GM18508 (cell line): ENCODE results near the gene TMIGD1.

Experiments
- ATAC-seq: cut with Tn5 transposase; IDR thresholded peaks from one replicate; pipeline ENCODE4 v1.9.1; 2021; ENCODE audit warnings: moderate number of reproducible peaks; ENCODE audit not compliant: insufficient read depth, unreplicated experiment

Gene TMIGD1, protein sequence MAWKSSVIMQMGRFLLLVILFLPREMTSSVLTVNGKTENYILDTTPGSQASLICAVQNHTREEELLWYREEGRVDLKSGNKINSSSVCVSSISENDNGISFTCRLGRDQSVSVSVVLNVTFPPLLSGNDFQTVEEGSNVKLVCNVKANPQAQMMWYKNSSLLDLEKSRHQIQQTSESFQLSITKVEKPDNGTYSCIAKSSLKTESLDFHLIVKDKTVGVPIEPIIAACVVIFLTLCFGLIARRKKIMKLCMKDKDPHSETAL

DNA sequence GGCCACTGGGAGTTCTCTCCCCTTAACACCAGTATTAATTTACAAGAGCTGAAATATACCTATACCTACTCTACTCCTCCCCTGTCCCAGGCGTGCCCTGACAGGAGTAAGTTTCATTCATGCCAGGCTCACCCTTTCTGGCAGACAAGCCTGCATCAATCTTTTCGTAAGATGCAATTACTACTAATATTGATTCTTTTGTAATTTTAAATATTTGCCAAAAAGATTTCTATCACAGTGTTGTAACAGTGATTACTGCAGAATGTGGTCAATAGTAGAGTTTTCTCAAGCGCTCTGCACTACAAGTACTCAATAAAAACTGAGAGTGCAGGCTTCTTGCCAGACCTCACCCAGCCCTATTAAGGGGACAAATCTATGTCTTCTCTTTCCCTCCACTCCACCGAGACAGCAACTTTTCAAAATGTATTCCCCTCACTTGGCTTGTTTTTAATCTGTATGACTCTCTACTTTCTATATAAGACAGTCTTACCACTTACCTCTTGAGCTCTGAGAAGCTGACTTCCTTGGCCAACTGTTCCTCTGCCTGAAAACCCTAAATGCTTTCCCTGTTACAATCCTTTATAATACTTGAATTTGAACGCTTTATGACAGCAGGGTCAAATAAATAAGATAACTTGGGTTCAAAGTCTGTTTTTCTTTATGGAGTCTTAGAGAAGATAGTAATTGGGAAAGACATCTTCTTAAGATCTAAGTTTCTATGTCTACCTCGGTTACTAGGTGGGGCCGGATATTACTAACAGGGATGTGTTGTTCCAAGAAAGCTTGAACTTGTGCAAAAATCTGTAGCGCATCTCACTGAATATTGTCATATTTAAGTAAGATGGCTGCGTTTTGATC is at the start of gene TMIGD1:
Gene TMIGD1 (minus strand): TSS at position 555 of the 858 bp plus-strand sequence. CDS start 1,924 bp downstream, outside the sequence.
- ATAC-seq: no peak

DNA sequence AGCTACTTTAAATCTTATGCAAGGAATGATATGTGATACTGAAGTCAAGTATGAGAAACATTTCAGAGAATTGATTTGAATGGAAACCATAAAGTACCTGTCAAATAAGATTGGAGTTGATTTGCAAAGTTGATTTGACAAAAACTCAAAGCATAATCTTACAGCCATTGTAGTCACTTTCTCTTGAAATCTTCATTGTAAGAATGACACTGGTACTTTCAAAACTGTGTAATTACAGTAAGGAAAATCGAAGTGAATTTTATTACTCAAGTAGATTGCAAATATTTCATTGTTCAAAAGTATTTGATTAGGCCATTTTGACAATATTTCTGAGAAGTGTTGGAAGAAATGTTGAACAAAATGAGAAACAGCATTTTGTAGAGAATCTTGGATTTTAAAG is 48.5 kb upstream of the TMIGD1 start:
- no peak for ATAC-seq

DNA sequence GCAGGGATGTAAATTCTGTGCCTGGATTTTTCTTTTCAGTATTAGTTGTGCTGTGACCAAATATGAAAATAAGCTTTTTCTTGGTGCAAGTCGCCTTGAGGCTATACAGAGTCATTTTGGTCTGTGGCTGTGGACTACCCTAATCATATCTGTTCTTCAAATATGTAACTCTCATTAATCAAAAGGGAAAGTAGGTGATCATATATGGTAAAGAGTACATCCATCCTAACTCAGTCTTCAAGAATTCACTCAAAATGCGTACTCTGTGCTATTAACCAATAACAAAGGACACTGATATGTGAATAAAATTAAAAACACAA is 47.4 kb upstream of the TMIGD1 start:
- no peak for ATAC-seq

DNA sequence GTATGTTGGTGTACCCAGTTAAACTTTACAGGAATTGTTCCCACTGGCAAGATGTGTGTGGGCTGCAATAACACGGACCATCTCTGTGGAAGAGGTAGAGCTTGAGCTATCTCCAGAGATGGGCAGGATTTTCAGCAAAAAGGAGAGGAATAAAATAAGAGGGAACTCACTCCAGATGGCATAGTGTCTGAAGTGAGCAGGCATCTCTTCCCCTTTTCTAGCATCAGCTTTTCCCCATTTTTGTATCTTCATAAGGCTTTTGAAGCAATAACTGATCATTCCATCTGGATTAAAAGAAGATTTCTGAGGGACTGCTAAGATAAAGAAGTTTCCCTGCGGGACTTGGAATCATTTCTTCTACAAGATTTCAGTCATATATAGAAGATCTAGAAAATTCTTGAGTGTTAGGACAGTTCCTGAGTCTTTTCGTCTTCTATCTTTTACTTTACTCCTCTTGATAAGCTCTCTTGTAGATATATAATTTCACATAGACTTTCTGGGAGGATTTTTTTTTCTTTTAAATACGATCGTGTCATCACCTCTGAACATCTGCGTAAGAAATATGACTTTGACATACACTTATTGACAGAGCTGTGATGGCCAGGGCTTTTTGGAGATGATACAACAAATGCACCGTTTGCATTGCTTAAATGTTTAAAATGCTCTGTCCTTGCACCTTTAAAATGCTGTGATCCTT is 46.9 kb upstream of the TMIGD1 start:
- ATAC-seq: no peak

DNA sequence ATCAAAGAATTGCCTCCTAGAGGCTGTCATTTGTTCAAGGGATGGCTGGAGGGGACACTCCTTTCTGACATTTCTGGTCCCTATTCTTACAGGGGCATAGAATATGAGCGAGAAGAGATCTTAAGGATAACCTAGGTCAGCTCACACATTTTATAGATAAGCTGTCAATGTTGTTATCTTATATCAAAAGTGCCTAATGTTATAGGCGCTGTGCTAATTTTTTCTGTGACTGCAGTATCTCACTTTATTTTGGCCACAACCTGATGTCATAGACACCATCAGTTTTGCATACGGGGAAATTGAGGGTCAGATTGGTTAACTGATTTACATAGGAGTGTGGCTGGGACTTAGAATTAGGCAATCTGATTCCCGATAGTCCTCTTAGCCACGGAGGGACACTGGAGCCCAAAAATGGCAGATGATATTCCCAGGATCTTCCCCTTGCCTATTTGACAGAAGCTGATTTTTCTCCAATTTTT is 46.1 kb upstream of the TMIGD1 start:
- no peak for ATAC-seq

DNA sequence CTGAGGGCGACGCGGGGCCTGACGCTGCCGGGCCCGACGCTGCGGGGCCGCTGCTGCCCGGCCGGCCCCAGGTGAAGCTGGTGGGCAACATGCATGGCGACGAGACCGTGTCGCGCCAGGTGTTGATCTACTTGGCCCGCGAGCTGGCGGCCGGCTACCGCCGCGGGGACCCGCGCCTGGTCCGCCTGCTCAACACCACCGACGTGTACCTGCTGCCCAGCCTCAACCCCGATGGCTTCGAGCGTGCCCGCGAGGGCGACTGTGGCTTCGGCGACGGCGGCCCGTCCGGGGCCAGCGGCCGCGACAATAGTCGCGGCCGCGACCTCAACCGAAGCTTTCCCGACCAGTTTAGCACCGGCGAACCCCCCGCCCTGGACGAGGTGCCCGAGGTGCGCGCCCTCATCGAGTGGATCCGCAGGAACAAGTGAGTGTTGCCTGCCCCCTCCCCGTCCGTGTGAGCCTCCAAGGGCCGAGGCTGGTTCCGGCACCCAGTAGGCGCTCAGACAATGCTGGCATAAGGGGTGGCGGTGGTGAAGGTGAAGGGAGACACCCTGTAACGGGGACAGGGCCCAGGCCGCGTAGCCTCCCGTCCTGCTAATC is 45.5 kb upstream of the TMIGD1 start:
- no peak for ATAC-seq

DNA sequence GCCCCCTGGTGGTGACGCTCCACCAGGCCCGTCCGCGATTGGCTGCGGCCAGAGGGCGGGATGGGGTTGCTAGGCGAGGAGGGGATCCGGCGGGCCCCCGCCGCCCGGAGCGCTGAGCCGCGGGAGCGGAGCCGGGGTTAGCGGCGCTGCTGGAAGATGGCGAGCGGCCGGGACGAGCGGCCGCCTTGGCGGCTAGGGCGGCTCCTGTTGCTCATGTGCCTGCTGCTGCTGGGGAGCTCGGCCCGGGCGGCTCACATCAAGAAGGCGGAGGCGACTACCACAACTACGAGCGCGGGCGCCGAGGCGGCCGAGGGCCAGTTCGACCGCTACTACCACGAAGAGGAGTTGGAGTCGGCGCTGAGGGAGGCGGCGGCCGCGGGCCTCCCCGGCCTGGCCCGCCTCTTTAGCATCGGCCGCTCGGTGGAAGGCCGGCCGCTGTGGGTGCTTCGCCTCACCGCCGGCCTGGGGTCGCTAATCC is 45.0 kb upstream of the TMIGD1 start, which contains the start of gene CPD:
Gene CPD (plus strand): TSS at position 103 of the 478 bp plus-strand sequence. CDS start 54 bp downstream, at position 157.
- ATAC-seq: peak; percentile 56

DNA sequence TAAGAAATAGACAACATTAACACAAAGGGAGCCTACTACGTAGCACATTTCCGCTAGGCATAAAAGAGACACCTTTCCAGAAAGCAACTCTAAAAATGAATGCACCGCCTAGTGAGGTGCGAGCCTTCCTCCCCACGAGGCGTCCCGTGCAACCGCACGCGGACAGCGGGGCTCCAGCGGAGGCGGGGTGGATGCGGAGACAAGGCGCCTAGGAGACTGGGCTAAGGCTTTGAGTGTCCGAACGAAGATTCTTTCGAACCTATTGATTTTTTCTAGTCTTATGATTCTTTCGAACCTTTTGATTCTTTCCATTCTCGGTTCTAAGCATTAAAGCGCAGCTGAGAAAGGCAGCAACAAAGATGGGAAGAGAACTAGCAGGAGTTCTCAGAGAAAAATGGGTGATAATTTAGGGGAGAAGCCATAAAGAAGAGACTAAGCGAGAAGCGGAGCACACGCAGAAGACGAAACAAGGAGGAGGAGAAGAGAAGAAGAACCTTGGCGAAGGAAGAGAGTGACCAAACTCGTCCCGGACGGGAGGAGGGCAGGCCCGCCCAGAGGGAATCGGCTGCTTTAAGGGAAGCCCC is 44.5 kb upstream of the TMIGD1 start:
- ATAC-seq: no peak

DNA sequence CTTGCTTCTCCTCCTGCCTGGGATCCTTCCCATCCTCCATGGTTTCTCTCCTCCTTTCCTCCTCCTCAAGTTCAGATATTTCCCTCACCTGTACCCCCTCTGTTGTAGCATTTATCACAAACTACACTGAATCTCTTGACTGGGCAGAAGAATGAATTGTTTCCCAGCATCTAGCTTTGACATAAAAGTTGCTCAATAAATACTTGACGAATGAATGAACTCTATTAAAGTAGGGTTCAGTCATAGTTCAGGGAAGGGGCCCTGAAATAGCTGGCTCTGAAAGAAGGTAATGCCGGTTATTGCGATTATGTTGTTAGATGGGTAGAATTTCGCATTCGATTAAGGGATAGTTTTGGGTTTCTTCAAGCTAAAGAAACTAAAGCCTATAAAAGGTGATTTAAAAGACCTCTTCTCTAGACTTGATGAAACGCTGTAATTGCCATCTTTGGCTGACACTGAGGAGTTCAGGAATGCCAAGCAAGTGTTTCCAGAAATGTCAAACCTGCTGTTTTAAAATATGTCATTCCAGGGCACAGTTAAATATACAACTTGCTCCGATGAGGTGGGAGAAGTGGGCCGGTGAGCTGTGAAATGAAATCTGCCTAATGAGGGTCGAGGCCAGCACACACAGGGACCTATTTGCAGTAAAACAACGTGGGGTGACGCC is 43.9 kb upstream of the TMIGD1 start:
- ATAC-seq: no peak

DNA sequence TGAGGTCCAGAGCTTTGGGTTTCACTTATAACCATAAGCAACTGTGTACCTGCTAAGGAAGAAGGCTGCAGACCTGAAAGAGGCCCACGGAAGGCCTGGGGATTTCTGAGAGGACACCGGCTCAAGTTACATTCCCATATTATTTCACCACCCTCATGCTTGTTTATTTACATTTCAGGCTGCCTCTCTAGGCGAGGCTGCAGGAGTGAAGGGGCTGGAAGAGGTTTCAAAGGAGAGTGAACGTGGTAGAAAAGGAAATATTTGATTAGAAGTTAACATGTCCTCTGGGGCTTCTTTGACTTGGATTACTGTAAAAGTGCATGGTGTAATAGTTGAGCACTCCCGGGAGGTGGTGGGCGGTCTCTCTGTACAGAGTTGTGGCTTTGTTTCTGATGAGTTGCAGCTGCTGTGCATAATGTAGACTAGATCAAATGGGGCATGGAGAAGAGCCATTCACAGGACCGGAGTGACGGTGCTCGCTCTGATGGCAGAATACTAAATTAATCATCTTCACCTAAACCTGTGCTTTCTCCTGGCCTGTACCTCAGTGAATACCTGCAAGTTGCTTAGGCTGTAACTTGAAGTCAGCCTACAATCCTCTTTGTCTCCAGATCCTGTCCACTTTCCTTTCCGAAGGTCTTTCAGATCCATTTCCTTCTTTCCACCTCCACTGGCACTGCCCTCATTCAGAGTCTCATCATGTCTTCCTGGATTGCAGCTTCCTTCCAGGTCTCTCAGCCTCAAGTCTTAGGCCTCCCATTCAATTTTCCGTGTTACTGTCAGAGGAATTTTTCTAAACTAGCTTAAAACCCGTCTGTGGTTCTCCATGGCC is 43.0 kb upstream of the TMIGD1 start:
- ATAC-seq: no peak

DNA sequence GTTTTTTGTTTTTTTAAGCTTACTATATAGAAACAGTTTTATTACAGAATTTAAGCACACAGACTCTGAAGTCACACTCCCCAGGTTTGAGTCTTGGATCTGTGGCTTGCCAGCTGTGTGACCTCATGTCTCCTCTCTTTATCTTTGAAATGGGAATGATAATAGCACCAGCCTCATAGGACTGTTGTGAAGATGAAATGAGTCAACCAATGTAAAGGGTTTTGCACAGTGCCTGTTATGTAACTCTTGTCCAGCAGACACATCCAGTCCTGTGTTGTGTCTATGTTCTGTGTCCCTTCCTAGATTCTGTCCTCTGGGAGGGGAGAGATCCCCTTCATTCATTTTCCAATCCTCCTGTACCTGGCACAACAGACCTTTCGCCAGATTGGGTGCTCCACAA is 41.8 kb upstream of the TMIGD1 start:
- no peak for ATAC-seq

DNA sequence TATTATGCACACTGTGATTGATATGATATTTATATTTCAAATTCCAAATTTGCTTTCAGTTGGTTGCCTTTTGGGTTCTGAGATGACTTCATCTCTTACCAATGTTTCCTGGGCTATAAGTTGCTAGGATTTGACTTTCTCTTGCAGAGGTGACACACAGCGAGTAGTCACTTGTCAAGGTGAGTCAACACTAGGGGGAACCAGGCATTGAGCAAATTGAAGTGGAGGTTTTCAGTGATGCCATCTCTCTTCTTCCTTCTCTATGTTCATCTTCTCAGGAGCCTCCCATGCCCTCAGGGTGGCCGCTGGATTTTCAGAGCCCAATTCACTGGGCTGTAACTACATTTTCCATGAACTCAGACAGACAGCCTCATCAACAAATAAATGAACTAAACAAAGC is 38.9 kb upstream of the TMIGD1 start:
- no peak for ATAC-seq

DNA sequence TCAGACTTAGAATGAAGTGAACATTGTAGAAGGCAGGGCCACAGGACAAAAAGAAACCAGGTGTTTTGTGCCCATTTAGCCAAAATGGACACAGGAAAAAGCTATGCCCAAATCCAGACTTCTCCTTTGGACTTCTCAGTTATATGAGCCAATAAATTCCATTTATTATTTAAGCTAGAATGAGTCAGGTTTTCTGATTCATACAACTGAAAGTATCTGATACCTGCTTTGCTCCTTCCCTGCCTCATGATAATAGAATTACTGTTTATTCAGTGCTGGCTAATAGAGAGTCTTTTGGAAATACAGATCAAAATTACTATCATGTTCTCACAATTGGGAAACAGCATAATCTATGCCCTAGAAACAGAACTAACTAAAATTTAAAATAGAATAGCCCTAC is 36.1 kb upstream of the TMIGD1 start:
- ATAC-seq: no peak

DNA sequence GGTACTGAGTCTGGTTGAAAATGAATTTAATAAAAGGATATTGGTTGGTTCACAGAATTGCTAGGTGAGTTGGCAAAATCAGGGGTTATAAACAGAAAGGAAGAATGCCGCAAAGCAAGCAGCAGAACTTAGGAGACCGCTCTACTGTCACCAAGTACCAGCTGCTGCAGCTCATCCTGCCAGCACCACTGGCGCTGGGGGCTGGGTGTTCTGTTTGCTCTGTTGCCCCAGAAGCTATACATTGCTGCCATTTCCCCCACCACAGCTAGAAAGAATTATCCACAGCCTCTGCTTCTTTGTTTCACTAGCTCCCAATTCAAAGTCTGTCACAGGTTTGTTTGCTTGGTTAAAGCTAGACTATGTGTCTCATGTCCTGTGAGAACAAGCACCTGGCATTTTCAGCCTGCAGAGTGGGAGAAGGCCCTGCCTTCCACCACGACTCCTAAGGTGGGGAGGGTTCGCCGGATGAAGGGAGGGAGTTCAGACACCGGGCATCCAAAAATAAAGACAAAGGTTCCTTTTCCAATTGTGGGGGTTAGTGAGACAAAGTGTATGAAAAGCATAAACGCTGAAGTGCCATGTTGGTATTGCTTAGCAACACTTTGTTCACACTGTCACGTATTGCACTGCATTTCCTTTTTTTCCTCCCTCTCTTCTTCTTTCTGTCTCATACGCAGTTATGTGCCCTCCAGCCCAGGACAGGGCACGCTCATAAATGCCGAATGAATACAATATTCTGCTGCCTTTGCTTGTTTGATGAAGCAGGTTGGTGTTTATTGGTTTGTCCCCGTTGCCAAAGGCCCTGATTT is 35.3 kb upstream of the TMIGD1 start:
- no peak for ATAC-seq

DNA sequence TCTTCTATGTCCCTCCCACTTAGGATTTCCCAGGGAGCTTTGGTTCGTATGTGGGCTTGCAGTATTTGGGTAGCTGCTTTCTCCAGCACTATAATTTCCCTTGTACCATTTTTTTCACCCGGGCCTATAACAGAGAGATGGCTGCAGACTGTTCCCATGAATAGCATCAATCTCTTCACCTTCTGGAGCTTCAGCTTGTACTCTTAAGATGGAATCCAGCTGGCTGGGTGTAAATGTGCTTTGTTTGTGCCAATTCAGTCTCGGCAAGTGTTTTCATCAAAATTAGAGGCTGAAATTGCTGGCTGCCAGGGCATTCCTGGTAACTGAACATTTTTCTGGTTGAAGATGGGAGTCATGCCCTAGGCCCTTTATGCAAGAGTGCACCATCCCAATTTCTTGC is 32.7 kb upstream of the TMIGD1 start:
- ATAC-seq: no peak

DNA sequence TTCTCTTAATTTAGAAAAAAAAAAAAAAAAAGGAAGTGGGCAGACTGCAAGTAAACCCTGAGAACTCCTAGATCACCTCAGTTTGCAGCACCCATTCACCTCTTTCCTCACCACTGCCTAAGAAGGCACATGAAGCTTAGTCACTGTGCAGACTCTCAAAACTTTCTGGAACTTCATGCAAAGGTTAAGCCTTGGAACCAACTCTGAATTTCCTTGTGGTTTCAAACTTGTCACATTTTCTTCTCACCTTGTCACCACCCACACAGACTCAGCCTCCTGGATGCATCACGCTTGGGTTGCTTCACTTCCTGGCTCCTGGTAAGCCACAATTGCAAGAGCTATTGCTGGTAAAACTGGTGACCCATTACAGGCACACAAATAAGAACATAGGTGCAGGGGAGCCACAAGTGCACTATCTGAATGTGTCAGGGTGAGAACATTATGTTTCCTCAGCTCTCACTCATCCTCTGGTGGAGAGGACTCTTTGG is 29.9 kb upstream of the TMIGD1 start:
- ATAC-seq: peak; percentile 52

DNA sequence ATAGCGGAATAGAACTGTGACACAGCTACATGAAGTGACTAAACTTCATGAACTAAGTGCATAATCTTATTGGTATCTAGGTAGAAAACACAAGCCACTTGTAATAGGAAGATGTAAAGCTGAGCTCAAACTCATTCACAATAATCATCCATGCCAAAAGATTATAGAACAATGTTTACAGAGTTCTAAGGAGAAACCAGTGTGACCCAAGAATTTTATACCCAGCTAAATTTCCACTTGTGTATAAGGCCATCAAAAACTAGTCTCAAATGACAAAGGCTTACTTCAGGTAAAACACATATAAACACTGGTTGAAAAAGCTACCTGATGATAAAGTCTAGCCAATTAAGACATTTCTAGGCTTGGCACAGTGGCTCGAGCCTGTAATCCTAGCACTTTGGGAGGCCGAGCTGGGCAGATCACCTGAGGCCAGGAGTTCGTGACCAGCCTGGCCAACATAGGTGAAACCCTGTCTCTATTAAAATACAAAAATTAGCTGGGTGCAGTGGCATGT is 28.0 kb upstream of the TMIGD1 start:
- ATAC-seq: no peak
